ENCODE measurements around the gene TOX4. TPM values are rescaled to one million over a fixed set of nuclear protein-coding genes. Genes with fewer than 3 reads are reported as not detected.
"Not testable (repeated sequence)": the region's sequence is repeated elsewhere in the genome, so short reads cannot be mapped to it uniquely, and the experiment has no call there.

Gene TOX4
- polyA plus RNA-seq, 6 donors from 2014 or later, result 59.6 to 110 (median 93.2) TPM

DNA sequence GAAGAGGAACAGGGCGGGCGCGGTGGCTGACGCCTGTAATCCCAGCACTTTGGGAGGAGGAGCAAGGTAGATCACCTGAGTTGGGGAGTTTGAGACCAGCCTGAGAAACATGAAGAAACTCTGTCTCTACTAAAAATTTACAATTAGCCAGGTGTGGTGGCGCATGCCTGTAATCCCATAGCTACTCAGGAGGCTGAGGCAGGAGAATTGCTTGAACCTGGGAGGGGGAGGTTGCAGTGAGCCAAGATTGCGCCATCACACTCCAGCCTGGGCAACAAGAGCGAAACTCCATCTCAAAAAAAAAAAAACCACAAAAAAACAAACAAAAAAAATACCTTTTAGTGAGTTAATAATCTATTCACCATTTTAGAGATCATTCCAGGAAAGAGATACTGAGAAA is 67.6 kb downstream of the TOX4 start:
- H3K9me3 Mint-ChIP-seq; H3K4me1 Mint-ChIP-seq; DNase-seq; H3K27ac Mint-ChIP-seq; H3K36me3 Mint-ChIP-seq; ATAC-seq (ENCODE audit: low read depth in 2 of 2); H3K4me3 Mint-ChIP-seq: not testable (repeated sequence)
- peaks cover 14 to 25% (median 23%) of the 10 kb centered on the region in 3 donors for H3K27me3 Mint-ChIP-seq

Other genes starting within 250 kb of the TOX4 start
- gene HNRNPC, start 207.8 kb upstream of the TOX4 start, polyA plus RNA-seq (ENCODE audit: low read depth in 6 of 6), result 1,000 to 10,000 TPM in 2 of 6 donors, 100 to 1,000 TPM in 4; 797 to 1,243 (median 873) TPM
- under 1 TPM in 1 of 6 donors, not detected in 5; 0.26 TPM for gene RPGRIP1, start 197.1 kb upstream of the TOX4 start, polyA plus RNA-seq (ENCODE audit: low read depth in 6 of 6)
- 10 to 100 TPM; 72.4 to 94.8 (median 77.8) TPM for gene SUPT16H, start 93.2 kb upstream of the TOX4 start, polyA plus RNA-seq (ENCODE audit: low read depth in 6 of 6)
- 10 to 100 TPM; 15.0 to 57.3 (median 33.3) TPM for gene CHD8, start 21.1 kb upstream of the TOX4 start, polyA plus RNA-seq (ENCODE audit: low read depth in 6 of 6)
- 10 to 100 TPM; 11.6 to 16.9 (median 15.0) TPM for gene RAB2B, start 236 bp upstream of the TOX4 start, polyA plus RNA-seq (ENCODE audit: low read depth in 6 of 6)
- 10 to 100 TPM; 16.4 to 26.5 (median 24.5) TPM for gene METTL3, start 34.1 kb downstream of the TOX4 start, polyA plus RNA-seq (ENCODE audit: low read depth in 6 of 6)
- gene SALL2, start 49.2 kb downstream of the TOX4 start, polyA plus RNA-seq (ENCODE audit: low read depth in 6 of 6), result 1 to 10 TPM in 1 of 6 donors, under 1 TPM in 3, not detected in 2; 0.17 to 1.1 (median 0.53) TPM
- gene OR10G3, start 102.9 kb downstream of the TOX4 start, polyA plus RNA-seq (ENCODE audit: low read depth in 6 of 6), result not detected
- not detected for gene OR10G2, start 157.7 kb downstream of the TOX4 start, polyA plus RNA-seq (ENCODE audit: low read depth in 6 of 6)
- gene OR4E2, start 176.6 kb downstream of the TOX4 start, polyA plus RNA-seq (ENCODE audit: low read depth in 6 of 6), result not detected
- gene OR4E1, start 196.6 kb downstream of the TOX4 start, polyA plus RNA-seq (ENCODE audit: low read depth in 6 of 6), result not detected

All from naive B cell (primary cell).